H1 (cell line): ENCODE results near the gene KMT2E. TPM values are rescaled to one million over a fixed set of nuclear protein-coding genes. Genes with fewer than 3 reads are reported as not detected.

ENCODE experiments used
- CTCF ChIA-PET: fragments of 300-600 bp; sonication (Branson Sonifier 250); formaldehyde crosslinking; loops from one replicate; lab custom pipeline; 2021; ENCODE audit not compliant: partially characterized antibody; lab: Charles Lee
- POLR2A ChIA-PET: fragments of 300-600 bp; sonication (Branson Sonifier 250); formaldehyde crosslinking; loops from one replicate; lab custom pipeline; 2021; ENCODE audit warnings: inconsistent platforms; ENCODE audit not compliant: partially characterized antibody; lab: Charles Lee
- DNase-seq, 2 experiments: peaks; one replicate each; pipeline versions ENCODE4 v3.0.0 to v3.0.0-alpha.2; 2010 to 2022; ENCODE audit warnings: low spot score in 2 of 2, low read depth in 1 of 2, mixed read lengths in 1 of 2
- FAIRE-seq: peaks from 2 replicates; lab custom pipeline; 2011; peaks lifted over from hg19 to GRCh38; lab: Jason Lieb, UNC
- H2AFZ ChIP-seq: 2 replicates; pipeline ENCODE4 v1.8.1; 2012; ENCODE audit warnings: low read length, inconsistent platforms
- H2AK5ac ChIP-seq: 2 replicates; pipeline ENCODE4 v1.6.1; 2013; ENCODE audit warnings: low read depth, low read length
- H2BK120ac ChIP-seq: replicated peaks from 2 replicates; pipeline ENCODE3; 2013; ENCODE audit warnings: low read depth, low read length, inconsistent platforms
- H2BK12ac ChIP-seq: 2 replicates; pipeline ENCODE4 v1.6.1; 2013; ENCODE audit warnings: low read depth, low read length
- H2BK15ac ChIP-seq: 2 replicates; pipeline ENCODE4 v1.6.1; 2013; ENCODE audit warnings: low read length
- H2BK20ac ChIP-seq: 2 replicates; pipeline ENCODE4 v1.6.1; 2013; ENCODE audit warnings: low read length
- H2BK5ac ChIP-seq: 2 replicates; pipeline ENCODE4 v1.6.1; 2013; ENCODE audit warnings: low read depth, low read length
- H3K14ac ChIP-seq: 2 replicates; pipeline ENCODE4 v1.6.1; 2013; ENCODE audit warnings: inconsistent platforms; ENCODE audit not compliant: insufficient read length
- H3K18ac ChIP-seq: 2 replicates; pipeline ENCODE4 v1.6.1; 2013; ENCODE audit warnings: low read length; ENCODE audit errors: extremely low read depth
- H3K23ac ChIP-seq: 2 replicates; pipeline ENCODE4 v1.6.1; 2013; ENCODE audit warnings: inconsistent platforms; ENCODE audit not compliant: insufficient read length
- H3K23me2 ChIP-seq: 2 replicates; pipeline ENCODE4 v1.6.1; 2013; ENCODE audit warnings: low read depth, low read length
- H3K27ac ChIP-seq: 2 replicates; pipeline ENCODE4 v1.6.1; 2011; ENCODE audit warnings: low read depth, low read length, inconsistent platforms
- H3K27me3 ChIP-seq, 4 experiments: replicated peaks in 1 of 4; 1 replicate in 1 of 4; 2 replicates in 3 of 4; pipeline versions ENCODE4 v1.6.1 to v1.8.1; 2011 to 2013; ENCODE audit warnings: low read length in 3 of 4, mild to moderate bottlenecking in 3 of 4, inconsistent platforms in 2 of 4, mixed read lengths in 2 of 4, moderate library complexity in 1 of 4; ENCODE audit not compliant: control insufficient read depth in 3 of 4, insufficient read depth in 3 of 4; ENCODE audit errors: extremely low read depth in 1 of 4
- H3K36me3 ChIP-seq, 4 experiments: 2 replicates each; pipeline versions ENCODE4 v1.6.1 to v1.8.1; 2011 to 2013; ENCODE audit warnings: mild to moderate bottlenecking in 4 of 4, low read length in 3 of 4, moderate library complexity in 2 of 4, control low read depth in 1 of 4, inconsistent platforms in 1 of 4; ENCODE audit not compliant: insufficient read depth in 4 of 4, control insufficient read depth in 2 of 4
- H3K4ac ChIP-seq: replicated peaks from 2 replicates; pipeline ENCODE3; 2013; ENCODE audit warnings: low read length, low read depth, mixed read lengths, inconsistent platforms; ENCODE audit not compliant: insufficient read length
- H3K4me1 ChIP-seq, 4 experiments: replicated peaks in 1 of 4; 1 replicate in 1 of 4; 2 replicates in 3 of 4; pipeline versions ENCODE4 v1.6.1 to v1.8.1; 2011 to 2013; ENCODE audit warnings: low read length in 3 of 4, inconsistent platforms in 2 of 4, mixed read lengths in 1 of 4; ENCODE audit not compliant: insufficient read depth in 4 of 4, control insufficient read depth in 3 of 4
- H3K4me2 ChIP-seq, 2 experiments: 2 replicates each; pipeline versions ENCODE4 v1.6.1 to v1.8.1; 2011 to 2013; ENCODE audit warnings: low read depth in 2 of 2, low read length in 2 of 2, control low read depth in 1 of 2, inconsistent platforms in 1 of 2, mild to moderate bottlenecking in 1 of 2; ENCODE audit not compliant: insufficient read depth in 1 of 2
- H3K4me3 ChIP-seq, 4 experiments: fragments of 200-600, 300-600 bp in 1 of 4; sonication (generic), shearing (Covaris generic), sonication (Bioruptor Twin) in 1 of 4; 2 replicates each; pipeline versions ENCODE4 v1.5.1 to v1.8.1; 2011 to 2016; ENCODE audit warnings: low read length in 4 of 4, low read depth in 3 of 4, control low read depth in 2 of 4, inconsistent platforms in 2 of 4, mild to moderate bottlenecking in 2 of 4, mixed read lengths in 1 of 4, moderate library complexity in 1 of 4; ENCODE audit not compliant: insufficient read depth in 2 of 4; ENCODE audit errors: extremely low read depth in 1 of 4
- H3K56ac ChIP-seq: replicated peaks from 2 replicates; pipeline ENCODE3; 2013; ENCODE audit warnings: low read depth, mild to moderate bottlenecking, mixed read lengths, low read length, inconsistent platforms; ENCODE audit not compliant: insufficient read length
- H3K79me1 ChIP-seq: 2 replicates; pipeline ENCODE4 v1.6.1; 2013; ENCODE audit warnings: low read depth, low read length, control low read depth
- H3K79me2 ChIP-seq, 2 experiments: 2 replicates each; pipeline versions ENCODE4 v1.6.1 to v1.8.1; 2012 to 2013; ENCODE audit warnings: low read length in 2 of 2, mild to moderate bottlenecking in 2 of 2, inconsistent platforms in 1 of 2; ENCODE audit not compliant: insufficient read depth in 2 of 2, control insufficient read depth in 1 of 2
- H3K9ac ChIP-seq, 4 experiments: replicated peaks in 1 of 4; 1 replicate in 1 of 4; 2 replicates in 3 of 4; pipeline versions ENCODE4 v1.6.1 to v1.8.1; 2011 to 2013; ENCODE audit warnings: low read depth in 3 of 4, low read length in 3 of 4, control low read depth in 2 of 4, mild to moderate bottlenecking in 2 of 4, moderate library complexity in 2 of 4, inconsistent platforms in 1 of 4; ENCODE audit errors: extremely low read depth in 1 of 4
- H3K9me3 ChIP-seq, 2 experiments: 2 replicates each; pipeline versions ENCODE4 v1.6.1 to v1.8.1; 2012 to 2013; ENCODE audit warnings: mild to moderate bottlenecking in 2 of 2, moderate library complexity in 2 of 2, control low read depth in 1 of 2, inconsistent platforms in 1 of 2, low read depth in 1 of 2, low read length in 1 of 2, mixed read lengths in 1 of 2; ENCODE audit not compliant: insufficient read depth in 2 of 2
- H4K20me1 ChIP-seq, 2 experiments: replicated peaks in 1 of 2; 2 replicates each; pipeline versions ENCODE3 to v1.8.1; 2011 to 2013; ENCODE audit warnings: inconsistent platforms in 2 of 2, low read length in 2 of 2, mild to moderate bottlenecking in 1 of 2; ENCODE audit not compliant: insufficient read depth in 2 of 2, control insufficient read depth in 1 of 2
- H4K5ac ChIP-seq: 2 replicates; pipeline ENCODE4 v1.6.1; 2013; ENCODE audit warnings: low read length, low read depth, mixed read lengths, inconsistent platforms; ENCODE audit not compliant: insufficient read length
- H4K8ac ChIP-seq: 2 replicates; pipeline ENCODE4 v1.8.0; 2013; ENCODE audit warnings: mild to moderate bottlenecking, moderate library complexity, low read length, inconsistent platforms; ENCODE audit not compliant: insufficient read depth; ENCODE audit errors: extremely low read depth
- H4K91ac ChIP-seq: replicated peaks from 2 replicates; pipeline ENCODE3; 2013; ENCODE audit warnings: low read length, mixed read lengths, inconsistent platforms; ENCODE audit not compliant: insufficient read length
- EZH2 ChIP-seq: fragments of 200-600 bp; sonication (generic); IDR thresholded peaks from 2 replicates; pipeline ENCODE4 v1.7.1; 2012; ENCODE audit warnings: low read depth, mild to moderate bottlenecking, moderate library complexity, low read length, inconsistent platforms; ENCODE audit not compliant: severe bottlenecking
- HDAC6 ChIP-seq: IDR thresholded peaks from one replicate; pipeline ENCODE4 v1.7.1; 2012; ENCODE audit warnings: low read depth, mild to moderate bottlenecking, inconsistent platforms, low read length, moderate library complexity
- WGBS, 2 experiments: shearing (Covaris generic) in 1 of 2; methylation state at CpG; one replicate each; pipeline versions ENCODE4 v1.1.6 to v1.1.7; 2013 to 2015; ENCODE audit warnings: low lambda C conversion rate in 2 of 2, mixed read lengths in 2 of 2, inconsistent platforms in 1 of 2, low coverage in 1 of 2, missing lambda C conversion rate in 1 of 2; ENCODE audit not compliant: insufficient replicate concordance in 2 of 2, insufficient coverage in 1 of 2, insufficient read length in 1 of 2; ENCODE audit errors: extremely low coverage in 1 of 2, missing lambda C conversion rate in 1 of 2; 5-methylcytosine and 5-hydroxymethylcytosine counted together
- polyA plus RNA-seq, 7 experiments: library from polyadenylated mRNA; depleted of rRNA in 3 of 7; stranded (reverse) in 5 of 7; unstranded in 2 of 7; fragments of >200 nt in 5 of 7; fragments of 200-250 nt in 2 of 7; gene quantifications; 1 replicate in 5 of 7; 2 replicates in 1 of 7; 4 replicates in 1 of 7; pipeline versions ENCODE4 v1.2.1 to v1.2.3, GENCODE V29; 2011 to 2013; ENCODE audit warnings: missing spikeins in 2 of 7, mixed read lengths in 2 of 7
- total RNA-seq: library from RNA; stranded (reverse); fragmentation: NEBNext Ultra II Directional; extraction: Animal tissue kit (Norgen Biotek cat#: 25700); gene quantifications from 2 replicates; pipeline ENCODE4 v1.2.1, GENCODE V29; 2021

Gene KMT2E
- total and polyA plus RNA-seq, 2 of the 8 experiments (the other 6 are each of a cell fraction or from before 2014, with no cell fraction given) = 10.9 to 45.0 TPM

DNA sequence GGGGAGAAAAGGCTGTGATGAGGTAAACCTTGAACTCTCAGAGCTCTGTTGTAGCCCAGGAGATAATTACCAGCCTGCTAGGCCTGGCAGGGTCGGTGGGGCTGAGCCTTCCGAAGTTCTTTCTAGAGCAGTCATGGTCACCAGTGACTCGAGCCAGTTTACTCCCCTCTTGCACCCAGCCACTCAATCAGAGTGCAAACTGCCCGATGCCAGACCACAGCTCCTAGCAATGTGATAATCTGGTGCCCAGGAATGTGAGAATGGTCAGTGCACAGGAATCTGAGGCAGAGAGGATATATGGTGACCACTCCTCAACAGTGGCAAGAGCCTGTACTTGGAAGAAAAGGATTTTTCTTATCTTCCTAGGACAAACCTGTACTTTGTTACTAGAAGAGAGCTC, 46.4 kb upstream of the KMT2E start:
- Histone ChIP-seq H2BK15ac (no peak overlapping the region), H2BK12ac (no peak overlapping the region), H3K9ac (no peak overlapping the region), H3K79me2 (no peaks in the 10 kb centered on the region), H3K4me1 (no peaks in the 10 kb centered on the region), H3K27ac (no peak overlapping the region), H3K56ac (no peak overlapping the region), H4K8ac (no peak overlapping the region), H3K79me1 (no peaks in the 10 kb centered on the region), H3K23ac (no peak overlapping the region), H2BK120ac (no peak overlapping the region), H2BK5ac (no peak overlapping the region), H3K23me2 (no peaks in the 10 kb centered on the region), H3K14ac (no peak overlapping the region), H3K18ac (no peak overlapping the region), H3K36me3 (no peaks in the 10 kb centered on the region), H2AK5ac (no peak overlapping the region), H4K20me1 (no peaks in the 10 kb centered on the region), H4K91ac (no peak overlapping the region), H2BK20ac (no peak overlapping the region), H4K5ac (no peak overlapping the region), H3K27me3 (no peaks in the 10 kb centered on the region), H3K4ac (no peak overlapping the region), H3K4me3 (no peak overlapping the region), H3K4me2 (no peak overlapping the region), H2AFZ (no peak overlapping the region), H3K9me3 (peaks cover 3 to 6% of the 10 kb centered on the region in 2 experiments; a peak in 2 of 4 replicates)
- ChIA-PET POLR2A (interaction anchor here (1.4 to 3.5 kb wide), 3 partner anchors 11 to 16 kb away, joined by 3 to 14 read pairs (median 6); no protein-coding TSS in a partner anchor), CTCF (interaction anchor here (1.2 to 3.5 kb wide), 5 partner anchors 11 to 84 kb away, joined by 3 to 12 read pairs (median 3); no protein-coding TSS in a partner anchor)
- no peak for DNase-seq
- no peak for TF ChIP-seq HDAC6
- no peak for TF ChIP-seq EZH2
- no peak for FAIRE-seq
- 83% methylated on average over 4 of the region's 4 CpGs; no CpG with 5 or more reads in 1 of the 2 experiments for WGBS, 2 experiments
